Measurements from ENCODE around the gene TMEM219.
A peak's percentile ranks its signal among the peaks of the same experiment; 100 is the strongest.

Gene TMEM219

GRCh38 chr16:29961479-29962343 is at the start of gene TMEM219:
Gene TMEM219 (plus strand): TSS chr16:29962079. CDS start chr16:29963144, 1,065 bp downstream.
- peak; percentile 82 for DNase-seq (ENCODE audit: low read depth)
- H3K4me3 ChIP-seq (ENCODE audit: low read depth, low read length): peak within 1 kb of the TSS; percentile 78
- TF ChIP-seq CTCF (conservative IDR thresholded peaks at IDR 0.05; ENCODE audit: low read depth, low read length): peak; percentile 41

- TF ChIP-seq CTCF (conservative IDR thresholded peaks at IDR 0.05; ENCODE audit: low read depth, low read length): no peak
- H3K4me3 ChIP-seq (ENCODE audit: low read depth, low read length): no peak overlapping the region
- DNase-seq (ENCODE audit: low read depth): no peak
Observed at GRCh38 chr16:29912087-29912486, 49.8 kb upstream of the TMEM219 start.

GRCh38 chr16:29913514-29913913 is 48.4 kb upstream of the TMEM219 start:
- H3K4me3 ChIP-seq (ENCODE audit: low read depth, low read length): no peak overlapping the region
- DNase-seq (ENCODE audit: low read depth): no peak
- no peak for TF ChIP-seq CTCF (conservative IDR thresholded peaks at IDR 0.05; ENCODE audit: low read depth, low read length)

GRCh38 chr16:29915590-29916247 is 46.2 kb upstream of the TMEM219 start:
- no peak overlapping the region for H3K4me3 ChIP-seq (ENCODE audit: low read depth, low read length)
- no peak for TF ChIP-seq CTCF (conservative IDR thresholded peaks at IDR 0.05; ENCODE audit: low read depth, low read length)
- DNase-seq (ENCODE audit: low read depth): peak; percentile 78

GRCh38 chr16:29916979-29917378 is 44.9 kb upstream of the TMEM219 start:
- TF ChIP-seq CTCF (conservative IDR thresholded peaks at IDR 0.05; ENCODE audit: low read depth, low read length): no peak
- no peak overlapping the region for H3K4me3 ChIP-seq (ENCODE audit: low read depth, low read length)
- no peak for DNase-seq (ENCODE audit: low read depth)

GRCh38 chr16:29920288-29921033 is 41.4 kb upstream of the TMEM219 start:
- TF ChIP-seq CTCF (conservative IDR thresholded peaks at IDR 0.05; ENCODE audit: low read depth, low read length): no peak
- no peak overlapping the region for H3K4me3 ChIP-seq (ENCODE audit: low read depth, low read length)
- no peak for DNase-seq (ENCODE audit: low read depth)

Data from choroid plexus epithelial cell (primary cell).